ENCODE data around the gene CZIB.

CZIB gene

DNA sequence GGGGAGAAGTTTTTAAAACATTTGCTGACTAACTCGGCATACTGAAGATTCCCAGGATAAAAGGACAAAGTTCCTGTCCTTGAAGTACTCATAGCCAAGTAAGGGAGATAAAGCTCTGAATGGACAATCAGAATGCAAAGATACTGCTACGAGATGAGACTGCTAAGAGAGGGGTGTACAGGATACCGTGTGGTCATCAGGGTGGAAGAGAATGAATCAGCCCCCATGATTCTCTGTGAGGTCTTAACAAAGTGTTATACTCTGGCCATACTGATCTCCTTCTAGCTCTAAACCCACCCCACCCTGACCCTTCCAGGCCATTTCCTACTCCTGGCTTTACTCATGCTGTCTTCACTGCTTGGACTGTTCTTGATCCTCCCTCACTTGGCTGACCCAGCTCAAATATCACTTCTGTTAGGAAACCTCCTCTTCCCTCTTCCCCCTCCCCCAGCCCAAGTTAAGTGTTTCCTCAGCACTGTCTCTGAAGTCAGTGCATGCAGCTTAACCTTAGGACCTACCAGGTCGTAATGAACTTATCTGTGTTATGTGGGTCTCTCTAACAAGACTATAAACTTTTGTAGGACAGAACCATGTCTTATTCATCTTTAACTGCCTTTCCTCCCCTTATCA lies 33.7 kb upstream of the CZIB start:
- peak overlapping the region; percentile 31 for H3K27ac Mint-ChIP-seq
- H3K36me3 Mint-ChIP-seq = peaks cover 66 to 75% of the 10 kb centered on the region in 2 donors
- no peaks in the 10 kb centered on the region for H3K27me3 Mint-ChIP-seq
- H3K4me3 Mint-ChIP-seq = no peak overlapping the region
- ATAC-seq (replicated peaks) = no peak
- H3K9me3 Mint-ChIP-seq = no peaks in the 10 kb centered on the region
- DNase-seq = no peak
- H3K4me1 Mint-ChIP-seq = peaks cover 0 to 1% of the 10 kb centered on the region in 2 donors

- no peak for ATAC-seq (replicated peaks)
- Mint-ChIP-seq H3K27me3 (no peaks in the 10 kb centered on the region), H3K4me3 (no peak overlapping the region), H3K36me3 (peaks cover 70 to 77% of the 10 kb centered on the region in 2 donors), H3K27ac (no peak overlapping the region), H3K9me3 (no peaks in the 10 kb centered on the region), H3K4me1 (peaks cover 10 to 27% of the 10 kb centered on the region in 2 donors)
- no peak for DNase-seq
These were observed 29.9 kb upstream of the CZIB start for GRCh38 chr1:53250325-53250724.

DNA sequence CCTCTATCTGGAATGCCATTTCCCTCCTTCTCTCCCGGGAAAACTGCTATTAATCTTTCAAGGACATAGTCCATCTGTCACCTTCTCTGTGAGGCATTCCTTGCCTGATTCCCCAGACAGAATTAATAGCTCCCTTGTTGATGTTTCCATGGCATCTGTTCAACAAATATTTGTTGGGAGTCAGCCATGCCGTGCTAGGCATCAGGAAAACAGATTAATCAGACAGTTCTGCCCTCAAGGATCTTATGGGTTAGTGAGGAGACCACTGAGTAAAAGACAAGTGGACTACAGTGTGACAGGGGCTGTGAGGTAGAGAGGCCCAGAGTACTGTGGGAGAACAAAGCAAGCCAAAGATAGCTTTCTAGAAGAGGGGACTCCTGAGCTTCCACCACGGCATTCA lies 29.3 kb upstream of the CZIB start:
- H3K4me3 Mint-ChIP-seq = no peak overlapping the region
- H3K36me3 Mint-ChIP-seq = peaks cover 71 to 77% of the 10 kb centered on the region in 2 donors
- ATAC-seq (replicated peaks) (no peak), DNase-seq (no peak)
- no peaks in the 10 kb centered on the region for H3K27me3 Mint-ChIP-seq
- H3K9me3 Mint-ChIP-seq = no peaks in the 10 kb centered on the region
- H3K4me1 Mint-ChIP-seq = peaks cover 11 to 27% of the 10 kb centered on the region in 2 donors
- H3K27ac Mint-ChIP-seq = no peak overlapping the region

GRCh38 chr1:53246261-53247134 lies 26.1 kb upstream of the CZIB start:
- Mint-ChIP-seq H3K9me3 (no peaks in the 10 kb centered on the region), H3K36me3 (peaks cover 56 to 63% of the 10 kb centered on the region in 2 donors), H3K4me3 (no peak overlapping the region), H3K4me1 (peaks cover 15 to 36% of the 10 kb centered on the region in 2 donors), H3K27ac (no peak overlapping the region), H3K27me3 (no peaks in the 10 kb centered on the region)
- DNase-seq (no peak), ATAC-seq (replicated peaks) (peak in 1 of 2 donors; percentile 43)

DNA sequence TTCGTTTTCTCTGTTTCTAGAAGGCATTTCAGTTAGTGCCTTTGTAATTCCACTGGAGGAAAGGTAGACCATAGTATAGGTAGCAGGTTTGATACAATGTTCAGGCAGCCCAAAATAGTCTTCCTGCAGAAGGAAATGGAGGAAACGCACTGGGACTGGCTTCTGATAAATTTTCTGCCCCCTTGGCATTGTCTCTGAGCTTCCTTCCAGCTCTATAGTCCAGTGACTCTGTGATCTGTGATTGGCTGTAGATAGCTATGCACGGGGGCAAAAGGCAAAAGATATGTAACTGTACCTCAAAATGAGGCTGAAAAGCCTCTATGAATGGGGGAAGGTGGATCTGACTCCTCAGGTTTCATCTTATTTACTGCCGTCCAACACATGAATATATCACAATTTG lies 23.7 kb upstream of the CZIB start:
- Mint-ChIP-seq H3K27me3 (no peaks in the 10 kb centered on the region), H3K36me3 (peaks cover 33 to 39% of the 10 kb centered on the region in 2 donors), H3K9me3 (no peaks in the 10 kb centered on the region), H3K4me1 (peaks cover 16 to 36% of the 10 kb centered on the region in 2 donors), H3K27ac (no peak overlapping the region), H3K4me3 (no peak overlapping the region)
- DNase-seq (no peak), ATAC-seq (replicated peaks) (no peak)

- H3K27ac Mint-ChIP-seq = no peak overlapping the region
- no peaks in the 10 kb centered on the region for H3K9me3 Mint-ChIP-seq
- peaks cover 27 to 31% of the 10 kb centered on the region in 2 donors for H3K36me3 Mint-ChIP-seq
- DNase-seq (no peak), ATAC-seq (replicated peaks) (no peak)
- no peaks in the 10 kb centered on the region for H3K27me3 Mint-ChIP-seq
- H3K4me1 Mint-ChIP-seq = peaks cover 17 to 43% of the 10 kb centered on the region in 2 donors
- no peak overlapping the region for H3K4me3 Mint-ChIP-seq
These were observed 21.9 kb upstream of the CZIB start for GRCh38 chr1:53242381-53242780.

DNA sequence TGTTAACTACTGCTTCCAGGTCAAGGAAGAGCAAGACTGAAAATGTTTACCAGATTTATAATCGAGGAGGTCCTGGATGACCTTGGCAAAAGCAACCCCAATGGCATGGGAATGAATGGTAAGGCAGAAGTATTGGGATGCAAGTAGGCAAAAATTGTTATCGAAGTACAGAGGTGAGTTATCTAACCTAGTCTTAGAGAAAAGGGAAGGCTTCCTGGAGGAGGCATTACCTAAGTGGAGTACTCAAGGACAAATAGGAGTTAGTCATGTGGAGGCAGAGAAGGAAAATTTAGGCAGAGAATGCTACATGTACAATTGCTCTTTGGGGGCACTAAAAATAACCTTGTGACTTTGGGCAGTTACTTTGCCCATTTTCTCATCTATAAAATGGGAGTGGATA lies 21.4 kb upstream of the CZIB start:
- Mint-ChIP-seq H3K4me3 (no peak overlapping the region), H3K36me3 (peaks cover 23 to 28% of the 10 kb centered on the region in 2 donors), H3K4me1 (peaks cover 16 to 40% of the 10 kb centered on the region in 2 donors), H3K27ac (no peak overlapping the region), H3K9me3 (no peaks in the 10 kb centered on the region), H3K27me3 (no peaks in the 10 kb centered on the region)
- ATAC-seq (replicated peaks) (no peak), DNase-seq (no peak)

DNA sequence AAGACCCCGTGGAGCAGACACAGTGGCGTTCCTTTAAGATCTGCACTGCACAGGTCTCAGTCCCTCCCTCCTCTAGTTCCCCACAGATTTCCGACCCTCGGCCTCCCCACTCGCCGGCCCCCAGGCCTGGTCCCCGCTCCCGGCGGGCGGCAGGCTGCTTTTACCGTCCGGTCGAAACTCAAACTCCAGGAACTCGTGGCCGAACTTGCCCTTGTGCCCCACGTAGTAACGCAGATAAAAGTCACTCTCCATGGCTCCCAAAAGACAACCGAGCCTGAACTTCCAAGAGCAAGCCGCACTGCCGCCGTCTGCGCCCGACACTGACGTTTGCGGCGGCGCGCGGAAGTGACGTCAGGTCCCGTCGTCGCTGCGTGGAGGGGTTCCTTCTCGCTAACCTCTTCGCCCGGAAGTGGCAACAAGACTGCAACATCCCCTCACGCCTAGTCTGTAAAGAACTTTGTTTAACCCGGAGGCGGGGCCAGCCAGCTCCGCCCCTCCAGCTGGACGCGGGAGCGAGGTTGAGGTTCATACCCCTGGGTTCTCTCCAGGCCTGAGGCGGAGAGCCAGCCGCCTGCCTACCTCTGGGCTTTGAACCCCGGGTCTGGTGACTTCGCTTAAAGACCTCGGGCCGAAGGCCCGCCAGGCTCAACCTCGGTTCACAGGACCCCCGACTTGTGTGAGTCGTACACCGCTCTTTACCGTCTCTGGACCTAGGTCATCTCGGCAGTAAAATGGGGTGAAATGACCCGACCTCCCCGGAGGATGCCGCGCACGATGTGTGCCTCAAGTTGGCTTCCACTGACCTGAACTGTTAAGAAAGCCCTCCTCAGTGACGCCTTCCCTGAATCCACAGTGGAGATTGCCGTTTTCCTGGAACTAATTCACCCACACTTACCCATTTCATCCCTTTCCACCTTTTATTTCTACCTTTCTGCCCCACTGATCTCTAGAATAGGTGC lies 18.0 kb upstream of the CZIB start, which contains the start of gene MAGOH:
MAGOH (minus strand) TSS at position 322 of the 959 bp plus-strand sequence; CDS start at position 252, 70 bp downstream.
- no peaks in the 10 kb centered on the region for H3K27me3 Mint-ChIP-seq
- ATAC-seq (replicated peaks) (peak; percentile 99), DNase-seq (peak; percentile 93)
- no peaks in the 10 kb centered on the region for H3K9me3 Mint-ChIP-seq
- H3K4me3 Mint-ChIP-seq = peak within 1 kb of the TSS; percentile 98 to 100
- peak within 1 kb of the TSS; percentile 98 for H3K27ac Mint-ChIP-seq
- peaks cover 18 to 33% of the 10 kb centered on the region in 2 donors for H3K4me1 Mint-ChIP-seq
- peaks cover 15 to 25% of the 10 kb centered on the region in 2 donors for H3K36me3 Mint-ChIP-seq

- no peaks in the 10 kb centered on the region for H3K9me3 Mint-ChIP-seq
- peaks cover 17 to 32% of the 10 kb centered on the region in 2 donors for H3K36me3 Mint-ChIP-seq
- H3K4me1 Mint-ChIP-seq = peaks cover 18 to 32% of the 10 kb centered on the region in 2 donors
- DNase-seq (no peak), ATAC-seq (replicated peaks) (no peak)
- no peaks in the 10 kb centered on the region for H3K27me3 Mint-ChIP-seq
- H3K27ac Mint-ChIP-seq = peak overlapping the region; percentile 98
- H3K4me3 Mint-ChIP-seq = peak overlapping the region; percentile 98 to 100
These were observed 17.2 kb upstream of the CZIB start for GRCh38 chr1:53237638-53238037.

- ATAC-seq (replicated peaks) (no peak), DNase-seq (no peak)
- H3K4me1 Mint-ChIP-seq = peaks cover 19 to 21% of the 10 kb centered on the region in 2 donors
- no peaks in the 10 kb centered on the region for H3K27me3 Mint-ChIP-seq
- H3K27ac Mint-ChIP-seq = peak overlapping the region; percentile 99
- no peaks in the 10 kb centered on the region for H3K9me3 Mint-ChIP-seq
- H3K36me3 Mint-ChIP-seq = peaks cover 9 to 17% of the 10 kb centered on the region in 2 donors
- H3K4me3 Mint-ChIP-seq = peak overlapping the region; percentile 92 to 96
These were observed 490 bp upstream of the CZIB start for GRCh38 chr1:53220962-53221286.

DNA sequence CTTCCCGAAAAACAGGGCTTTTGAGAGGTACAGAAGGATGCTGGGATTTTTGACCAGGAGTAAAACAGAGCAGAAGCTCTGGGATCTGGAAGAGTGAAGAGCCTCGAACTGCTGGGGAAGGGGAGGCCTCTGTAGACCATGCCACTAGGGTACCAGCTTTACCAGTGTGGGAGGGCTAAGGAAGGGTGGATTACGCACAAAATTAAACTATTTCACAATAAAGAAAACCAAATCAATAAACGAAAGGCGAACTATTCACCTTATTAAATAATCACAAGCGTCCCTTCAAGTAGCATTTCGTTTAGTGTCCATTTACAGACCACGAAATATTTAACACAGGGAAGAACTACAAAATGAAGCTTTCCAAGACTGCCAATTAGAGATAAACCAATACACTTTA lies 723 bp downstream of the CZIB start:
- Mint-ChIP-seq H3K4me1 (peaks cover 19 to 21% of the 10 kb centered on the region in 2 donors), H3K9me3 (no peaks in the 10 kb centered on the region), H3K27ac (peak overlapping the region; percentile 99), H3K27me3 (no peaks in the 10 kb centered on the region), H3K4me3 (peak overlapping the region; percentile 92 to 96), H3K36me3 (peaks cover 9 to 20% of the 10 kb centered on the region in 2 donors)
- ATAC-seq (replicated peaks) (no peak), DNase-seq (no peak)

GRCh38 chr1:53218201-53218600 lies 2.2 kb downstream of the CZIB start:
- peak overlapping the region; percentile 51 for H3K27ac Mint-ChIP-seq
- no peak for ATAC-seq (replicated peaks)
- H3K9me3 Mint-ChIP-seq = no peaks in the 10 kb centered on the region
- H3K27me3 Mint-ChIP-seq = no peaks in the 10 kb centered on the region
- H3K4me3 Mint-ChIP-seq = no peak overlapping the region
- DNase-seq = no peak
- H3K4me1 Mint-ChIP-seq = peaks cover 19 to 21% of the 10 kb centered on the region in 2 donors
- H3K36me3 Mint-ChIP-seq = peaks cover 16 to 22% of the 10 kb centered on the region in 2 donors

- ATAC-seq (replicated peaks) = no peak
- Mint-ChIP-seq H3K4me3 (no peak overlapping the region), H3K27ac (no peak overlapping the region), H3K27me3 (no peaks in the 10 kb centered on the region), H3K9me3 (no peaks in the 10 kb centered on the region), H3K4me1 (peaks cover 2 to 11% of the 10 kb centered on the region in 2 donors), H3K36me3 (peaks cover 37 to 49% of the 10 kb centered on the region in 2 donors)
- DNase-seq = no peak
These were observed 6.0 kb downstream of the CZIB start for GRCh38 chr1:53214376-53214940.
